GM19372 (cell line): ENCODE results near the gene GPR17.
A peak's percentile ranks its signal among the peaks of the same experiment; 100 is the strongest.

Experiments
- ATAC-seq: cut with Tn5 transposase; IDR thresholded peaks from one replicate; pipeline ENCODE4 v1.9.1; 2021; ENCODE audit warnings: mild to moderate bottlenecking, low read depth, moderate library complexity; ENCODE audit not compliant: unreplicated experiment

Gene GPR17

GRCh38 chr2:127681288-127681804, 35.4 kb downstream of the GPR17 start:
- ATAC-seq, result no peak

DNA sequence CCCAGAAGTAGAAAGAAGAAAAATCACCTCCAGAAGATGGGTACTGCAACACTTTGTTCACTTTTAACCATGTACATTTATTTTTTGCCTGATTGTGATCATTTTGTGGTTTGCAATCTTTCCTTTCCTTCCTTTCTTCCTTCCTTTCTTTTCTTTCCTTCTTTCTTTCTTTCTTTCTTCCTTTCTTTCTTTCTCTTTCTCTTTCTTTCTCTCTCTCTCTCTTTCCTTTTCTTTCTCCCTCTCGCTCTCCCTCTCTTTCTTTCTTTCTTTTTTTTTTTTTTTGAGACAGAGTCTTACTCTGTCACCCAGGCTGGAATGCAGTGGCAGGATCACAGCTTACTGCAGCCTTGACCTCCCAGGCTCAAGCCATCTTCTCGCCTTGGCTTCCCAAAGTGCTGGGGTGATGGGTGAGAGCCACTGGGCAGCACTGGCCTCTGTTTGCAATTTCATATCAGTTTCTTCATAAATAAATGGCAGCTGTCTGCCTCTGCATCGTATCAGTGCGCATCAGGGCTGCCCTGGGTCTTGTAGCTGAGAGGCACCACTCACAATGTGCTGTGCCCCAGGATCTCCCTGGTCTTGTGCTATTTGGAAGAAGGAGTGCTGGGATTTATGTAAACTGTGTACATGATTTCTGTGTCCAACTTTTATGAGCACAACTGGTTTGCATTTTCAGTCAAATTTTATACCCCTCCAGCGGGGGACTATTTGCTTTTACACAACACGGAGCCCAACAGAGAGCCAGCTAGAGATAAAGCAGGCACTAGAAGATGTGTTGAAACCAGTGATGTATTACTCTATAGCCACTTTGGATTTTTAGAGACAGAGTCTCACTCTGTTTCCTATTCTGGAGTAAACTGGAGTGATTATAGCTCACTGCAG, 36.3 kb downstream of the GPR17 start:
- no peak for ATAC-seq

DNA sequence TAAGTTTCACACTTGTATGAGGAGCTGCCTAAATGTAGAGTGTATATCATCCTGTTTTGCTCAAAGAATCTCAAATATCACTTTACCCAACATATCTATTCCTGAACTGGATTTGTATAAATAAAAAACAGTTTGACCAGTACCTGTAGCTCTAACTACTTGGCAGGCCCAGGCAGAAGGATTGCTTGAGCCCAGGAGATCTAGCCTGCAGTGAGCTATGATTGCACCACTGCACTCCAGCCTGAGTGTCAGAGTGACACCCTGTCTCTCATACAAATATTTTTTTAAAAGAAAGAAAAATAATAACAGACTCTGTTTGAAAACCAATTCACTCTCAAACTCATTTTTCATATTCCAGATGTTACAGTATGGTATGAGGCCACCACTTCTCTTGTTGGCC, 37.1 kb downstream of the GPR17 start:
- ATAC-seq, result no peak

GRCh38 chr2:127683757-127684156, 37.8 kb downstream of the GPR17 start:
- no peak for ATAC-seq

DNA sequence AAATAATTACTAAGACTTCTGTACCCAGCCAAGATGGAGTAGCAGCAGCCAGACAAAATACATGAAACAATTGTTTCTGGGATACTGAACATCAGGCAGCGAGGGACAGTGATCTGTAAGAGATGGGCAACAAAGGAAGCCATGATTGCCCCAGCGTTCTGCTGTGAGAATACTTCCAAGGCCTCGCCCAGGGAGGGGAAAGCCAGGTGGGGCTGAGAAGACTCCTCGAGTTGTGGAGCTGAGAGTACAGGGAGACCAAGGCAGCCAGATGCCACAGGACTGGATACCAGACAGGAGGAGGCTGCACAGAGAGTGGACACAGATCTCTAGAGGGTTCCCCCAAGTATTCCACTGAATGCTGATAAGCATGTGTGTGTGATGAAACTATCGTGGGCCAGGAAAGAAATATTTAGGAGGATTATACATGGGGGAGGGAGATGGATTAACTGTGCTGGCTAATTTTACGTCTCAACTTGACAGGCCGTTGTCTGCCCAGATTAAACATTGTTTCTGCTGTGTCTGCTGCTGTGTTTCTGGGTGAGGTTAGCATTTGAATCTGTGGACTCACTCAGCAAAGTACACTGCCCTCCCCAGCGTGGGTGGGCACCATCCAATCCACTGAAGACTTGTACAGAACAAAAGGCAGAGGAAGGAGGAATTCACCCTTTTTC, 39.6 kb downstream of the GPR17 start:
- no peak for ATAC-seq

- ATAC-seq, result no peak
Observed at GRCh38 chr2:127688405-127688804, 42.5 kb downstream of the GPR17 start.

- no peak for ATAC-seq
Observed at GRCh38 chr2:127690696-127691095, 44.7 kb downstream of the GPR17 start.

- ATAC-seq, result no peak
Observed at GRCh38 chr2:127694986-127695385, 49.0 kb downstream of the GPR17 start.

- ATAC-seq, result no peak
Observed at GRCh38 chr2:127695491-127696472, 49.8 kb downstream of the GPR17 start.

GRCh38 chr2:127697482-127698180, 51.7 kb downstream of the GPR17 start:
- no peak for ATAC-seq

- no peak for ATAC-seq
Observed at GRCh38 chr2:127698553-127699355, 52.8 kb downstream of the GPR17 start.

DNA sequence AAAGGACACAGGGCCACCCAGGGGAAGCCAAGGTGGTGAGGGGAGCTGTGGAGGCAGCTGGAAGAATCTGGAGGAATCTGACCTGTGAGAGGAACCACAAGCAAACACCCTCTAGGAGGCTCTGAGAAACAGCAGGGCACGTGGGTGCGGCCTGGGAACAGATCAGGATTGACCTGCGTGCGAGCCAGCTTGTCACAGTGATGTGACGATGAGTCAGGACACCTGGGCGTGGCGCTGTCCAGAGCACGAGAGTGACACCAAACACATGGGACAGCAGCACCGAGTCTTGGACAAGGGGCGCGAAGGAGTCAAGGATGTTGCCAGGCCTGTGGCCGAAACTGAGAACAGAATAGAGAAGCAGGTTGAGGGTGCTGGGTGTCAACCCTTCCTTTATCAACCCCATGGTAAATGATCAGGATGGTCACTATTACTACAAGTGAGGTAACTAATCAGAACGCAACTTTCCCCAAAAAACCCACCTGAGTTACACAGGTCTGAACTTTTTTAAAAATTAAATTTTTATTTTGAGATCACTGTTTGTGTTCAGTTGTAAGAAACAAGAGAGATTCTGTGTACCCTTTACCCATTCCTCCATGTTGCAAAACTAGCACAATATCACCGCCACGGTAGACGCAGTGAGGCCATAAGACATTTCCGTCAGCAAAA, 54.7 kb downstream of the GPR17 start:
- ATAC-seq, result peak; percentile 48

- ATAC-seq, result peak; percentile 70
Observed at GRCh38 chr2:127701193-127701650, 55.3 kb downstream of the GPR17 start, which contains the start of gene SFT2D3. SFT2D3 (plus strand) TSS chr2:127701497; CDS start chr2:127701529, 32 bp downstream.

DNA sequence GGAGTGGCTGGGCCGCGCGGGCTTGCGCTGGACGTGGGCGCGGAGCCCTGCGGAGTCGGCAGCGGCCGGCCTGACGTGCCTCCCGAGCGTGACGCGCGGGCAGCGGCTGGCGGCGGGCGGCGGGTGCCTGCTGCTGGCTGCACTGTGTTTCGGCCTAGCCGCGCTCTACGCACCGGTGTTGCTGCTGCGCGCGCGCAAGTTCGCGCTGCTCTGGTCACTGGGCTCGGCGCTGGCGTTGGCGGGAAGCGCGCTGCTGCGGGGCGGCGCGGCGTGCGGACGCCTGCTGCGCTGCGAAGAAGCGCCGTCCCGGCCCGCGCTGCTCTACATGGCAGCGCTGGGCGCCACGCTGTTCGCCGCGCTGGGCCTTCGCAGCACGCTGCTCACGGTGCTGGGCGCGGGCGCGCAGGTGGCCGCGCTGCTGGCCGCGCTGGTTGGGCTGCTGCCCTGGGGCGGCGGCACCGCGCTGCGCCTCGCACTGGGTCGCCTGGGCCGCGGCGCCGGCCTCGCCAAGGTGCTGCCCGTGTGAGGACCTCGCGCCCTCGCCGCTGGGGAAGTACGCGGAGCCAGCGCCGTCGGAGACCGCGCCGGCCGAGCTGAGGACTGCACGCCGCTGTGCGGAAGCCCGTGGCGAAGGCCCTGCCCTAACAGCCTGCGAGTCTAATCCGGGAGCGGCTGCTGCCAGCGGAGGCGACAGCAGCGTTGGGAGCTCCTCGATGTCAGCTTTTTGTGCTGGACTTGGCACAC, 55.9 kb downstream of the GPR17 start:
- peak; percentile 50 for ATAC-seq
